C4-2B (cell line): ENCODE data around the gene CRYBB1.

Experiments
- H3K27ac ChIP-seq: fragments of 450-650 bp; 2 replicates; pipeline ENCODE4 v1.5.1; 2017
- CTCF ChIP-seq: fragments of 450-650 bp; conservative IDR thresholded peaks from 2 replicates; pipeline ENCODE4 v1.5.1; 2017; ENCODE audit warnings: mild to moderate bottlenecking
- ZFX ChIP-seq: fragments of 450-650 bp; IDR thresholded peaks from 2 replicates; pipeline ENCODE4 v1.6.1; 2017

CRYBB1 gene

GRCh38 chr22:26574001-26574723 is 43.7 kb downstream of the CRYBB1 start:
- H3K27ac ChIP-seq, result no peak overlapping the region

GRCh38 chr22:26573026-26573662 is 44.7 kb downstream of the CRYBB1 start:
- TF ChIP-seq CTCF, result no peak
- TF ChIP-seq ZFX, result no peak
- no peak overlapping the region for H3K27ac ChIP-seq

More at GRCh38 chr22:26574001-26574723, 43.7 kb downstream of the CRYBB1 start:
- TF ChIP-seq ZFX (no peak), CTCF (no peak)

GRCh38 chr22:26570864-26571525 is 46.8 kb downstream of the CRYBB1 start:
- H3K27ac ChIP-seq, result no peak overlapping the region
- TF ChIP-seq ZFX, result no peak
- TF ChIP-seq CTCF, result no peak

- H3K27ac ChIP-seq, result no peak overlapping the region
- no peak for TF ChIP-seq ZFX
- no peak for TF ChIP-seq CTCF
These were observed 47.7 kb downstream of the CRYBB1 start for GRCh38 chr22:26570115-26570514.

GRCh38 chr22:26568207-26568706 is 49.6 kb downstream of the CRYBB1 start:
- TF ChIP-seq ZFX, result no peak
- TF ChIP-seq CTCF, result no peak
- H3K27ac ChIP-seq, result no peak overlapping the region

- H3K27ac ChIP-seq, result no peak overlapping the region
- no peak for TF ChIP-seq ZFX
- TF ChIP-seq CTCF, result no peak
These were observed 50.2 kb downstream of the CRYBB1 start for GRCh38 chr22:26567610-26568009.

- no peak overlapping the region for H3K27ac ChIP-seq
These were observed 50.8 kb downstream of the CRYBB1 start for GRCh38 chr22:26566994-26567393.

More at GRCh38 chr22:26566994-26567393, 50.8 kb downstream of the CRYBB1 start:
- TF ChIP-seq CTCF, result no peak
- no peak for TF ChIP-seq ZFX
